Stimulated activated naive CD8-positive, alpha-beta T cell treated with anti-CD3 and anti-CD28 coated beads, Interleukin-15, Interleukin-2, amounts not matched to agents 100 U/mL and 50 U/mL, for 24 hours (primary cell): ENCODE results near the gene KRTAP12-2.

Experiments
- ATAC-seq: fragments of 150-1000 bp; cut with Tn5 transposase; one replicate; pipeline ENCODE4 v1.10.0; 2021
- DNase-seq: peaks from one replicate; pipeline ENCODE4 v3.0.0; 2021

Gene KRTAP12-2

DNA sequence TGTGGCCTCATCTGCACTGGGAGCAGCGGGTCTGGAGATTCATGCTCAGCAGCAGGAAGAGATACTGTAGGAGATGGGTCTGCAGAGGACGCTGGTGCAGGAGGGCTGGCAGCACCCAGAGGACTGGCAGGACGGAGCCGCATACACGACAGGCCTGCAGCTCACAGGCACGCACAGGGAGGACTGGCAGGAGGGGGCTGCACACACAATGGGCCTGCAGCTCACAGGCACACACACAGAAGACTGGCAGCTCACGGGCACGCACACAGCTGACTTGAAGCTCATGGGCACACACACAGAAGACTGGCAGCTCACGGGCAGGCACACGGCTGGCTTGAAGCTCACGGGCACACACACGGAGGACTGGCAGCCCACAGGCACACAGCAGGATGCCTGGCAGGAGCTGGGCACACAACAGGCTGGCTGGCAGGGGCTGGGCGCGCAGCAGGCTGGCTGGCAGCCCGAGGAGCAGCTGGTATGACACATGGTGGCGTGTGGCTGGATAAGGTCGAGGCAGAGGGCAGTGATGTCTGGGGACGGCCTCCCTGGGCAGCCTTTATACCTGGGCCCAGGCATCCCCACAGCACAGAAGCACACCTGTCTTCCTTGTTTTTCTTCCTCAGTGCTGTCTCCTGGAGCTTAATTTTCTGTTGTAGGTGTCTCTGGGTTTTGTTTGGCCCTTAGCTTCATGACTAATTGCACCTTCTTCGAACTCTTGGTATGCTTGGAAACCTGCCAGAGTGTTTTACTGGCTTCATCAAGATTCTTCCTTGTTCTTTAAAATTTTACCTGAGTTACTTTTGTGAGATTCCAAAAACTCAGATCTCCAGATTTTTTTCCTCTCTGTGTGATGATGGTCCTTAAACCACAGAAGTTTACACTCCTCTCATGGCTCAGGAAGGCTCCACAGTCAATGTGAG is at the start of gene KRTAP12-2:
TSS of gene KRTAP12-2 (minus strand) at position 527 of the 920 bp plus-strand sequence. CDS start at position 486, 41 bp downstream.
- no peak for ATAC-seq
- DNase-seq: no peak

DNA sequence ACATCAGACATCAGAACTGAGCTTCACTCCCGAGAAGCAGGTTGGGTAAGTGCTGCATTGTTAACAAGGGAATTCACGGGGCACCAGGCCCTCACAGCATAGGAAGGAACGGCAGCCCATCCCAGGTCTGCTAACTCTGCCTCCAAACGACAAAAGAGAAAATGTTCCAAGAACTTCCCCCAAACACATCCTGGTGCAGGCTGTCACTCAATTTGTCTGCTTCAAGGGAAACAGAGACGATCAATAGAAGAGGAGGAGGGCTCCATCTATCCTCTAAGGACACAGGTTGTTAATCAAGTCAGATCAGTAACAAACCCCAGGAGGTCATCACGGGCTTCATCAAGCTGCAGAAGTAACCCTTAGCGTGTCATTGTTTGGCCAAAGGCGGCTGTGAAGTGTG is 48.2 kb upstream of the KRTAP12-2 start:
- DNase-seq (no peak), ATAC-seq (no peak)

- no peak for ATAC-seq
- DNase-seq: no peak
These were observed 47.1 kb upstream of the KRTAP12-2 start for GRCh38 chr21:44713846-44714245.

DNA sequence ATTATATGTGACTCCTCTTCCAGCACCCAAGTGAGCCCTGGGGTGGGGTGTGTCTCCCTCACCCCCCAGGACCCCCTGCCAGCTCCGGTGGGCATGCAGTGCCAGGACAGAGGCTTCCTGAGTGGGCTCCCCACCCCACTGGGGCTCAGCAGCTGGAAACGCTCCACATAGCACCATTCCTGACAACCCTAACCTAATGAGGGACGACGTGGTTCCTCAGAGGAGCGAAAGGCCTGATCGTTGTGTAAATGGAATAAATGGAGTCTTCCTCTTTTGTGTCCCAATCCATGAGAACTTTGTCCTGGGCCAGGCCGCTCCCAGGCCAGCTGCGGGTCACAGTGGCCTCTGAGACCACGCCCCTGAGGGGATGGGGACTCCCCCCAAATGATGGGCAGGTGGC is 46.4 kb upstream of the KRTAP12-2 start:
- ATAC-seq (no peak), DNase-seq (no peak)

GRCh38 chr21:44712203-44713028 is 45.7 kb upstream of the KRTAP12-2 start:
- no peak for DNase-seq
- ATAC-seq: no peak

DNA sequence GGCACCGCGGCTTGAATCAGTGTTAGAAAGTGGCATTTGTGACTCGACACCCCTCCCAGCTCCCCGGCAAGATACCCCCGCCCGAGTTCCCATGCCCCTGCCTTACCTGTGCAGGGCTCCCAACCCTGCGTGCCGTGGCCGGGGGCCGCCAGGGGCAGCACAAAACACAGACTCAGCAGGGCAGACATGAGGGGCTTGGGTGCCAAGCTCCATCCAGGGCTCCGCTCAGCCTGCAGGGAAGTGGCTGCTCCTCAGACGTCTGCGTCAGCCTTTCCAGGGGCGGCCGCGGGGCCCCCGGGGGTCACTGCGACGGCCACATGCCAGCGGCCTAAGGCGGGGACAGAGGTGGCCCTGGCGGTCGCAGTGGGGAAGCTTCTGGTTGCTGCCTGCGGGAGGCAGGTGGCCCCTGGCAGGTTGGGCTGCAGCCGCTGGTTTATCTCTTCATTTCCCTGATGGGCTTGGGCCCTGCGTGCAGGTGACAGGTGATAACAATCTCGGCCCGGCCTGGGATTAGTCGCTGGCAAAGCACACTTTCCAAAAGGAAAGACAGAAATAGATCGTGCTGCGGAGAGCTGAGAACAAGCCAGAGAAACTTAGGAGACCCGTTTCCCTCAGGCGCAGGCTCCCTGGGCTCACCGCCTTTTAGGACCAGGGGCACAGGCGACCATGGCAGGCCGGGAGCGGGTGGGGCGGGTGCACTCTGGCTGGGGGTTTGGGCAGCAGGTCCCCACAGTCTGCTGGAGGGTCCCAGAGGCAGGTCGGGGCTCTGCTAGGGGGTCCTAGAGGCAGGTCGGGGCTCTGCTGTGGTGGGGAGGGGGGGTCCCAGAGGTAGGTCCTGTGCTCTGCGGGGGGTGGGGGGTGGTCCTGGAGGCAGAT is 44.8 kb upstream of the KRTAP12-2 start, which contains the start of gene TSPEAR:
TSS of gene TSPEAR (minus strand) at position 246 of the 876 bp plus-strand sequence. CDS start at position 188, 58 bp downstream.
- DNase-seq (no peak), ATAC-seq (no peak)

GRCh38 chr21:44710756-44711326 is 44.1 kb upstream of the KRTAP12-2 start:
- ATAC-seq (no peak), DNase-seq (no peak)

- no peak for ATAC-seq
These were observed 43.6 kb upstream of the KRTAP12-2 start for GRCh38 chr21:44710294-44710665.

DNA sequence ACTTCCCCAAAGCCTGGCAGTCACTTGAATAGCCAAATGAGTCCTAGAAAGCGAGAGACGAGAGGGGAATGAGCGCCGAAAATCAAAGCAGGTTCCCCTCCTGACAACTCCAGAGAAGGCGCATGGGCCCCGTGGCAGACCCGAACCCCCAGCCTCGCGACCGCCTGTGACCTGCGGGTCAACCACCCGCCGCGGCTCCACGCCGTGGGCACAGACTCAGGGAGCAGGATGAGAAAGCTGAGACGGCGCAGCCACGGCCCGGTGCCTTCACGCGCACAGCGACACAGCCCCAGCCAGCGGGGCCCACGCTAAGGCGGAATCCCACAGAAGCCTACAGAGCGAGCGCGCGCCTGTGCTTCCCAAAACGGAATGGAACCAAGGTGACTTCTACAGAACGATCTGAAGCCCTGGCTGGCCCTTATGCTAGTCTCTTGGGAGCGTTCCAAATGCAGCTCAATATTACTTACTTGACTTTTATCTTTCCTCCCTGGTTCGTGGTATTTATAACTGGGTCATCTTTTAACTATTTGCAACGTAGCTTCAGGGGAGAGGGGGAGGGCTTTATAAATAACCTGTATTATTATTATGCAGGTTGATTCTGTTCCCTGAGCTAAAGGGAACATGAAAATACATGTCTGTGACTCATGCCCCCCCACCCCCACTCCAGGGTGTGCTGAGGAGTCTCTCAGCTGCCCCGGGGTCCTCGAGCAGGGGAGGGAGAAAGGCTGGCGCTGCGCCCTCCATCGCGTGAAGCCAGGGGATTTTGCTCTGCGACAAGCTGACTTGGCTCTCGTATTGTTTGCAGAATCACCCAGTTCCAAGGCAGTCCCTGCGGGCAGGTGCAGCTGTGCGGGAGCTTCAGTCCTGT is 42.9 kb upstream of the KRTAP12-2 start:
- no peak for ATAC-seq
- DNase-seq: no peak

More at GRCh38 chr21:44710294-44710665, 43.6 kb upstream of the KRTAP12-2 start:
- DNase-seq: no peak

DNA sequence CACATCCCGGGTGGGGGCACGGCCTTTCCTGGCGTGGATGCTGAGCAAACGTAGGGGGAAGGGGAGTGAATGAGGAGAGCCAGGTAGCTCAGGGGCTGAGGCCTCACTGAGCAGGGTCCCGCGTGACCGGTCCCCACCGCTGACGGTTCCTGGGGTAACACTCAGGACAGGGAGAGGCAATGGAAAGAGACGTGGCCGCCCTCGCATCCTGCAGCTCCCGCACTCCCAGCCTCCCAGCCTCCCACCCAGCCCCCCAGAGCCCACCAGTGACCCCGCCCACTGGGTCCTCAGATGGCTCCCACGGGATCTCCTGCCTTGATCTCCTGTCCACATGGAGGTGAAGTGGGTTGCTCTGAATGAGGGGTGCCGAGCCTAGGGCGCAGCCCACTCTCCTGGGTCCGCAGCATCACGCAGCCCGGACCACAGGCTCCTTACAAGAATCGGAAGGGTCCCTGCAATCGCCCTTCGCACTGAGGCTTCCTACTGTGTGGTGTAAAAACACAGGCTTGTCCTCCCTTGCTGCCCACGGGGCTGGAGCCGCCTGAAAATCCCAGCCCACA is 42.2 kb upstream of the KRTAP12-2 start:
- no peak for DNase-seq
- no peak for ATAC-seq

DNA sequence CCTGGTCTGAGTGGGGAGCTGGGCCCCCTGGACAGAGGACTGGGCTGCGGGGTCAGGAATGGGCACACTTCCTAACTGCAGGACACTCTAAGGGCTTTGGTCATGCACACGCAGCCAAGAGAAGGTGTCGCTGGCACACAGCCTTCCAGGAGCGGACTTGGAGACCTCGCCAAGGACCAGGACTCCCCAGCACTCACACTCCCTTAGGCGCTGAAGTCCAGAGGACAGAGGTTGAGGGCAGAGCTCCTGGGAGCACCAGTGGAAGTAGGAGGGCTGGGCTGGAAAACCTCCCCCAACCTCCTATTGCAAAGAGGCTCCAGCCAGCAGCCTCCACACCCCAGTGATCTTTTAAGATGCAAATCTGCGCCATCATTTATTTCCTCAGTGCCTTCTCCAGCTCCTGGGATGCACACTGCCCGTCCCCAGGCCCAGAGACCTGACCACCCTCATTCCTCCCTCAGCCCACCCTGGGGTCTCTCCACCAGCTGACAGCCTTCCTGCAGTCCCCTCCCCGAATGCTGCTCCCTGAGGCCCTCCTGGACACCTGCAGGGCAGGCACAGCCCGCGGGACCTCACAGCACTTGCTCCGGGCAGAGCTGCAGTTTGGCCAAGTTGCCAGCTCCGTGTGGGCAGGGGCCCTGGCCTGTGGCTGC is 41.6 kb upstream of the KRTAP12-2 start:
- no peak for ATAC-seq
- no peak for DNase-seq

DNA sequence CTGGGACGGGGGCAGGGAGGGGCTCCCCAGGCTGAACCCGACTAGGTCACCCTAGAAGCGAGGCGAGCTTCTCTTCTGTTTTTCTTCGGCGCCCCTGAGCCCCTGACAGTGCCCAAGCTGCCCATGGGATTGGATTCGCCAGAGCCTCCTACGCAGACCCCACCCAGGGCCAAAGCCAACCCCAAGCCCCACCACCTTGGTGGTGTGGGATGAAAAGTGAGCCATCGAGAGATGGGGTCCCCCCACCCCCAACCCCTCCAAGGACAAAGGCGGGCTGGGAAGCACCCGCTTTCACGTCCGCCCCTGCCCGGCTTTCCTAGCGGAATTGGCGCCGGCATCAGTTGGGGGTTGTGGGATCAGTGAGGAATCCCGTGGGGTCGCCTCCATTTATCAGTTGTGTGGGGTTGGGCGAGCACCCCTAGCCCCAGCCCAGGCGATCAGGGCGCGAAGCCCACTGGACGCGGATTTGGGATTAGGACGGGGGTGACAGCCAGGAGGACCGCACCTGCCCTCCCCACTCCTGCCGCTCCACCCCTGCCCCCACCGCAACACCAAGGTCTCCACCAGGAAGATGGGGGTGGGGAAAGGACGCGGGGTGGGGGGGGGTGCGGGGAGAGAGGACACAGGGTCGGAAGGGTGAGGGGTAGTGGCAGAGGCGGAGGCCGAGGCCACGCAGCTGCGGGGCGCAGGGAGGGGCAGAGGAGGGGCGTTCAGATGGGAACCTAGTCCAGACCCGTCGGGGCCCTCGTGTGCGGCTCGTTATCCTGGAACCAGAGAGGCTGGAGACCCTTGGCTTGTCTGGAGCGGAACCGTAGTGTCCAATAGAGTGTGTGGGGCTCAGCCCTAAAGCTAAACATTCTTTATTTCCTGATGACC is 40.2 kb upstream of the KRTAP12-2 start:
- ATAC-seq: no peak
- DNase-seq: no peak

- DNase-seq: no peak
- no peak for ATAC-seq
These were observed 39.4 kb upstream of the KRTAP12-2 start for GRCh38 chr21:44706026-44706705.

DNA sequence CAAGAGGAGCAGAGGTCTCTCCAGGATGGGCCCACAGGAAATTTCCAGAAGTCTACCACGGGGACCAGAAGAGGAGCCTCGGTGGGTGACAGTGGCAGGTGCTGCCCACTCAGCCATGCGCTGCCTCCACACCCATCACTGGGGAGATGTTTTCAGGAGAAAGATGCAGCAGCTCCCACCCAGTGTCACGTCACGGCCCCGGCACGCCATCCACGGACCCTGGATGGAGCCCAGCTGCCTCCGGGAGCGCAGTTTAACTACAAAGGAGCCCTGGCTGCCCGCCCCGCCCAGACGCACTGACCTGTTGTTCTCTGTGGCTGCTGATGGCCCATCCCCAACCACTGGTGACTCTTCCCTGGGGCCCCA is 37.9 kb upstream of the KRTAP12-2 start:
- no peak for ATAC-seq
- no peak for DNase-seq

DNA sequence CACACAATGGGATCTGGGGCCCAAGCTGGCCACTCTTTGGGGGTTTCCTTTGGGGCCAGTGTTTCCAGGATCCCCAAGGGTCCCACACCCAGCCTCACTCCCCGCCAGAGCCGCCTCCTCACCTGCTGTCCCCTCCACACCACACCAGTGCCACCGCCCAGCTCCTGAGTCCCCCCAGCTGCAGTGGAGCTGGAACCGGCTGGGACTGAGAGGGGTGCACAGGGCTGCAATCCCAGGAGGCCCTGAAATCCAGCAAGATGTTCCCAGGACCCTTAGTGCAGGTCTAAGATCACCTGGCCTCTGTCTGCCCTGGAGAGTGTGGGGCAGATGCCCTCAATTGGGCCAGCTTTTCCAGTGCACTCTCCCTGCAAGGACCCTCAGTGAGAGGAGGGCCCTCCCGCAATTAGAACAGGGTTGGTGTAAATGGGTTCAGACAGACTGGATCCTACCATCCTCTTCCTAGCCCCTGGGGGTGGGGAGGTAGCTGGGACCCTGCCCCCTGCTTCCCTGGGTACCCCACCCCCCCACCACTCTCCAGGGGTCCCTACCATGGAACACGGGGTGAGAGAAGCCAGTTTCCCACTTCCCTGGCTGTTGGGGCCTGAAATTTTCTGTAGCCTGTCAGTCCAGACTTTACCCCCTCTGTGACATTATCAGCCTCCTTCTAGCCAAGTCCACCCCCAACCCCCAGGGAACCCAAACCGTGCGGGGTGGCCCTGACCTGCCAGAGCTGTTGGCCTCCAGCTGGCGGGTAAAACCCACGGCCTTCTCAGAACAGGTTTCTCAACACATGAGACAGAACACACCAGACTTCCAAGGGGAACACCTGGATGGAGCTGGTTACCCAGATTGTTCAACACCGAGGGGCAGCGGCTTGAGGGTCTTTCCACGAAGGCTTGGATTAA is 37.3 kb upstream of the KRTAP12-2 start:
- ATAC-seq: no peak

DNA sequence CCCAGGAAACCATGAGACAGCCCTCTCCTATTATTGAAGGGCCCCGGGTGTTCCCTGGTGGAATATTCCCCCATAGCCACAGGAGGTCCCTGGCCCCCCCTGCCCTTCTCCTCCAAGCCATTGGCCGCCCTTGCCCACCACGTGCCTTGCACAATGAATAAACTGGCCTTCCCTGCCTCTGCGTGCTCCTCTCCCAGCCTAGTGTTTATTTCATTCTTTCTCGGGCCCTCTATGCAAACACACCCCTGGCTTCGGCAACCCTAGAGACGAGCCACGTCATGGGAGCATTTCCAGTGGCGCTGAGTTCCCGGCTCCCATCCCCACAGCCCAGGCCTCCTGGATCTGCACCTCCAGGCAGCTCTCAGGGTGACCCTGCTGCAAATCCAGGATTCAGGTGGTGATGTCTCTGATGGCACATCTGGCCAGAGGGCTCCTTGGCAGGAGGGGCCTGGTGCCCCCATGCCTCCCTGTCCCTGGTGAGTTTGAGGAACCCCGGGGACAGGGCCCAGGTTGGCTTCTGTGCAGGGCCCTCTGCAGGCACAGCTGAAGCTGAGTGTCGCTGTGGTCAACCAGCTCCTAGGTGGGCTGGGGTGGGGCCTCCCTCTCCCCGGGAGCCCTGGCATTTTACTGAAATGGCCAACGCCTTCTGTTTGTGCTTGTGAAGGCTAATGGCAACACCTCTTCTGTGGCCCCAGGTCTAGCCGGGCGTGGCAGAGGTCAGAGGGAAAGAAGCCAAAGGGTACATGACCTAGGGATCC is 36.4 kb upstream of the KRTAP12-2 start:
- no peak for DNase-seq
- no peak for ATAC-seq

More for the DNA sequence above, 37.3 kb upstream of the KRTAP12-2 start:
- no peak for DNase-seq
